RPMI8226 (cell line): ENCODE measurements around the gene ERCC8.
A peak's percentile ranks its signal among the peaks of the same experiment; 100 is the strongest.
"Not testable (repeated sequence)": the region's sequence is repeated elsewhere in the genome, so short reads cannot be mapped to it uniquely, and the experiment has no call there.

Experiments
- DNase-seq: peaks from one replicate; pipeline ENCODE4 v3.0.0-alpha.2; 2015

ERCC8 gene

GRCh38 chr5:60944904-60945812, at the start of gene ERCC8, which contains the start of gene NDUFAF2:
ERCC8 (minus strand) TSS chr5:60945070; CDS start chr5:60945008, 62 bp downstream.
NDUFAF2 (plus strand) TSS chr5:60945205; CDS start chr5:60945256, 51 bp downstream.
- peak; percentile 95 for DNase-seq

- DNase-seq, result no peak
These were observed 49.2 kb upstream of the ERCC8 start for GRCh38 chr5:60993875-60994571.

GRCh38 chr5:60993425-60993824, 48.6 kb upstream of the ERCC8 start:
- no peak for DNase-seq

DNA sequence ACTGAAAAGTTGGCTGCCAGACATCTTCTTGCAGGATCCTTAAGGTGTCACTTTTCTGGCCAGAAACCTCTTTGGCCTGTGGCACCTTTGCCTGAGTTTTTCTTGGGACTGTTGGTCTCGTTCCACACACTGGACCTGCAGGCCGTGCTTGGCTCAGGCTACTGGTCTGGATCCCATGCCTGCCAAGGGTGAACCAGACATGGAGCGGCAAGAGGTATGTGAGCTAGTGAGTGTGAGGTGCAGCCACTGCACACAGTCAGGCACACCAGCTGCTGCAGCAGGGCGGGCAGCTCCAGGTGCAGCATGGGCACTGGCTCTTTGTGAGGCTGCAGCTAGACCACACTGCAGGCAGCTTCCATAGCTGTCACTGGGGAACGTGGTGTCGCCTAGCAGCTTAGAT, 48.0 kb upstream of the ERCC8 start:
- no peak for DNase-seq

- no peak for DNase-seq
These were observed 44.9 kb upstream of the ERCC8 start for GRCh38 chr5:60989790-60990189.

DNA sequence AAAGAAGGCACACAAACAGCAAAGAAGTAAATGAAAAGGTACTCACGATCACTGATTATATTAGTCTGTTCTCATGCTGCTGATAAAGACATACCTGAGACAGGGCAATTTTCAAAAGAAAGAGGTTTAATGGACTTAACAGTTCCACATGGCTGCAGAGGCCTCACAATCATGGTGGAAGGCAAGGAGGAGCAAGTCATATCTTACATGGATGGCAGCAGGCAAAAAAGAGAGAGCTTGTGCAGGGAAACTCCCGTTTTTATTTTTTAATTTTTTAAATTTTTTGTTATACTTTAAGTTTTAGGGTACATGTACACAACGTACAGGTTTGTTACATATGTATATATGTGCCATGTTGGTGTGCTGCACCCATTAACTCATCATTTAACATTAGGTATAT, 37.3 kb upstream of the ERCC8 start:
- DNase-seq, result not testable (repeated sequence)

DNA sequence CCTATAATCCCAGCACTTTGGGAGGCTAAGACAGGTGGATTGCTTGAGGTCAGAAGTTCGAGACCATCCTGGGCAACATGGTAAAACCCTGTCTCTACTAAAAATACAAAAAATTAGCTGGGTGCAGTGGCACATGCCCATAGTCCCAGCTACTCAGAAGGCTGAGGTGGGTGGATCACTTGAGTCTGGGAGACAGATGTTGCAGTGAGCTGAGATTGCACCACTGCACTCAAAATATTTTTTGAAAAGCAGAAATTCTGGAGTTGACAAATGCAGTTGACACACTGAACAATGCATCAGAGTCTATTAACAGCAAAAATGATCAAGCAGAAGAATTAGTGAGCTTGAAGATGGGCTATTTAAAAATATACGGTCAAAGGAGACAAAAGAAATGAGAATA, 35.6 kb upstream of the ERCC8 start:
- no peak for DNase-seq

DNA sequence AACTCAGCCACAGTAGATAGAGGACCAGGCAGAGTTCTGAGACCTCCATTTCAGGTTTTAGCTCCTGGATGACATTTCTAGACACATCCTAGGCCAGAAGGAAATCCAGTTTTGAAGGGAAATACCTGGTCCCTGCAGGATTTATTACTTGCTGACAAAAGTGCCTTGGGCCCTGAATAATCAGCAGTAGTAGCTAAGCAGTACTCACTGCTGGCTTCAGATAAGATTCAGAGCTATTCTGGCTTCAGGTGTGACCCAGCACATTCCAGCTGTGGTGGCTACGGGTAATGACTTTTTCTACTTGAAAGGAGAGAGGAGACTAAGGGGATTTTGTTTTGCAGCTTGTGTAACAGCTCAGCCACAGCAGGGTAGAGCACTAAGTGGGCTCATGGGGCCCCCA, 34.1 kb upstream of the ERCC8 start:
- DNase-seq, result no peak

DNA sequence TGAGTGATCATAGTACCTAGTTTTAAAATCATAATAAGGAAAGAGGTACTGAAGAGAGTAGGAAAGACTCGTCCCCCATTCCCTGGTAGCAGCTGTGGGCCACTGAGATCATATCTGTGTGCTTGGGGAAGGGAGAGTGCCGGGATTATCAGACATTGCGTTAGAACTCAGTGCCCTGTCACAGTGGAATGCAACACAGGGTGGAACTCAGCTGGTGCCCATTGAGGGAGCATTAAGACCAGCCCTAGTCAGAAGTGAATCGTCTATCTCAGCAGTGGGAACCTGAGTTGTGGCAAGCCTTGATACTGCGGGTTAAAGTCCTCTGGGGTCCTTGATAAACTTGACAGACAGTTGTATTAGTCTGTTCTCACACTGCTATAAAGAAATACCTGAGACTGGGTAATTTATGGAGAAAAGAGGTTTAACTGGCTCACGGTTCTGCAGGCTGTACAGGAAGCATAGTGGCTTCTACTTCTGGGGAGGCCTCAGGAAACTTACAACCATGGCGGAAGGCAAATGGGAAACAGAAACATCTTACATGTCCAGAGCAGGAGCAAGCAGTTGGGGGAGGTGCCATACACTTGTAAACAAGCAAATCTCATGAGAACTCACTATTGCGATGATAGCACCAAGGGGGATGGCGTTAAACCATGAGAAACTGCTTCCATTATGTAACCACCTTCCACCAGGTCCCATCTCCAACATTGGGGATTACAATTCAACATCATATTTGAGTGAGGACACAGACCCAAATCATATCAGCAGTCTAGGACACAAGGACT, 33.3 kb upstream of the ERCC8 start:
- DNase-seq, result no peak

DNA sequence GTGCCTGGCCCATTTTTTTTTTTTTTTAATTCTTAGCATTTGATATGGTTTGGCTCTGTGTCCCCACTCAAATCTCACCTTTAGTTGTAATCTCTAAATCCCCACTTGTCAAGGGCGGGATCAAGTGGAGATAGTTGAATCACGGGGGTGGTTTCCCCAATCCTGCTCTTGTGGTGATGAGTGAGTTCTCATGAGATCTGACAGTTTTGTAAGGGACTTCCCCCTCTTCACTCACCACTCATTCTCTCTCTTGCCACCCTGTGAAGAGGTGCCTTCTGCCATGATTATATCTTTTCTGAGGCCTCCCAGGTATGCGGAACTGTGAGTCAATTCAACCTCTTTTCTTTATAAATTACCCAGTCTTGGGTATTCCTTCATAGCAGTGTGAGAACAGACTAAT, 27.4 kb upstream of the ERCC8 start:
- DNase-seq, result no peak

DNA sequence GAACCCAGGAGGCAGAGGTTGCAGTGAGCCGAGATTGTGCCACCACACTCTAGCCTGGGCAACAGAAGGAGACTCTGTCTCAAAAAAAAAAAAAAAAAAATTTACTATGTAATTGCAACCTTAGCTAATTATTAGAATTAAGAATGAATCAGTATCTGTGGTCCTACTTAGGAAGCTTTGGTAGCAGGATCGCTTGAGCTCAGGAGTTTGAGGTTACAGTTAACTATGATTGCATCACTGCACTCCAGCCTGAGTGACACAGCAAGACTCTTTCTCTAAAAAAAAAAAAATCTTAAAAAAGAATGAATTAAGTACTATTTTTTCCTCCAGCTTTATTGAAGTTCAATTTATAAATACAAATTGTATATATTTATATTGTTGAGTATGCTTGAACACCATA, 16.8 kb upstream of the ERCC8 start:
- DNase-seq, result no peak

GRCh38 chr5:60960591-60960990, 15.7 kb upstream of the ERCC8 start:
- peak; percentile 25 for DNase-seq

GRCh38 chr5:60959156-60959555, 14.3 kb upstream of the ERCC8 start:
- DNase-seq, result no peak

DNA sequence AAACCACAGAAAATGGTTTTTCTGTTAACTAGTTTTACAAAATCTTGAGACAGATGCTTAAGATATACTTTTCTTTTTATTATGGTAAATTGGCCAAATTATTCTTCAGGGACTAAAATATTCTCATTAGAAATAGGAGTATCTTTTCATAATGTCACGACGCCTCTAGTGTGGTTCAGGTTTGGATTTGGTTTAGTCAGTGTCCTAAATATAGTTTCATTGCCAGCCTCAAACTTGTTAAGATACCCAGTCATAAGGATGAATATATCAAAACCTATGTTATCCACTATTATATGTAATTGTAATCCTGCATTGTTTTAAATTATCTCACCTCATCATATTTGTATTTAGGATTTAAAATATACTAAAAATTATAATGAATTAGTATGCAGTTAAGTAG, 13.8 kb upstream of the ERCC8 start:
- DNase-seq, result no peak

DNA sequence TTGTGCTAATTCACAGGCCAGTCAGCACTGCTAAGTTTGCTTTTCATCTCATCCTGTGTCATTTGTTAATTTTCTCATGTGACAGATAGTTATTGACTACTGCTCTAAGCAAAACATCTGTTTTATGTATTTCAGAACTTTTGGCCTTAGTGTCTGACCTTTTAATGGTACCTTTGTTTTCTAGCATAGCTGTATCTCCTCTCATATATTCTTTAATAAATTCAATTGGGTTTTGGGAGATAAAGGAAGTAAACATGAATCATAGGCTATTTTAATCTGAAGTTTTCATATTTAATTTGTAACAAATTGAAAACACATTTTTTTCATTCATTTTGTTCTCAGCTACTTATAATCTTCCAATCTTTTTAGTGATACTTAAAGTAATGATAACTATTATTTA, 13.2 kb upstream of the ERCC8 start:
- no peak for DNase-seq

DNA sequence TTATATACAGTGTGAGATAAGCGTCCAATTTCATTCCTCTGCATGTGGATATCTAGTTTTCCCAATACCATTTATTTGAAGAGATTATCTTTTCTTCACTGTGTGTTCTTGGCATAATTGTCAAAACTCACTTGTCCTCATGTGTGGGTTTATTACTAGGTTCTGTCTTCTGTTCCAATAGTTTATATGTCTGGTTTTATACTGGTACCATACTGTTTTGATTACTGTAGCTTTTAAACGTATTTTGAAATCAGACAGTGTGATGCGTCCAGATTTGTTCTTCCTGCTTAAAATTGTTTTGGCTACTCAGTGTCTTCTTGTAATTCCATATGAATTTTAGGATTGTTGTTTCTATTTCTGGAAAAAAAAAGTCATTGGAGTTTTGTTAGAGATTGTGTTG, 10.4 kb upstream of the ERCC8 start:
- DNase-seq, result no peak

GRCh38 chr5:60948738-60949137, 3.9 kb upstream of the ERCC8 start:
- DNase-seq, result no peak

DNA sequence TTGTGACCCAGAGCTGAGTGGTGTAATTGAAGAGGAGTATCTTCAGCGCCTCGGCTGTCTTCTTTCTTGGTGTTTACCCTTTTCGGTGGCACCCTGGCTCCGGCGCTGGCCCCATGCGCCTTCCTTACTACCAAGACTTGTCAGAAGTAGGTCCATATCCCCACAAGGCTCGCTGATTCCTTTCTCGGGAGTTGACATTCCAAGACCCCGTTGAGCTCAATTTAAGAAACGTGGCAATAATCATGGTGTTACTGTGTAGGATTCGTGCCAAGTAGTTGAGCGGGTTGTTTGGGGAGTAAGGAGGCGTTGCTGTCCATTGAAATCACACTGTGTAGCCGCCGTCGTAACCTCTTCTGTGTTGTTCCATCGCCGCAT, 930 bp upstream of the ERCC8 start:
- peak; percentile 73 for DNase-seq

DNA sequence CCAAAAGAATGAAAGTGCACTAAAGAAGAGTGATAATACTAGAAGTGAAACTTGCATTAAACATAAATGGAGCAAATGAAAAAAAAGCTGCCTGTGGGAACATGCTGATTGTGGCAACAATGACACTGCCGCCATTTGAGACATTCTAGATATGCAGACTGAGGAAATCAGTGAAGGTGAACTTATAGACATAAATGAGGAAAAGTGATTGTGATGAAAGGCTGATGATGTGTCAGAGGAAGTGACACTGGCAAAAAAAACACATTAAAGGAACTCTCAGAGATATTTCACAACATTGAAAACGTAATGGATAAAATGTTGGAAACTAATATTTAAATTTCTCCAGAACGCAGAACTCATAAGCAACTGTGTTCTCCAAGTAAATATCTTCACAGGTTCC, 1.2 kb downstream of the ERCC8 start:
- DNase-seq, result no peak

DNA sequence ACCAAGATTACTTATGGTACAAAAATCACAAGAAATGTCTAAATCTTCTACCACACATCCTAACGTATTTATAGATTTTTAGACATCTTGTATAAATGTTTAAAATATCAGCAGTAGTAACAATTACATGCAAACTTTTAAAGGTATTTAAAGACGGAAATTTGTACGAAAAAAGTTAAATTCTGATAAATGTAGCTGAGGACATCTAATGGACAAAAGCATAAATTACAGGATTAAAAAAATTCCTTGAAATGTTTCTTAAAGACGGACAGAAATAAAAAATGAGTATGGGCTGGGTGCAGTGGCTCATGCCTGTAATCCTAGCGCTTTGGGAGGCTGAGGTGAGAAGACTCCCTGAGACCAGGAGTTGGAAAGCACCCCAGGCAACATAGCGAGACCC, 15.8 kb downstream of the ERCC8 start:
- no peak for DNase-seq

DNA sequence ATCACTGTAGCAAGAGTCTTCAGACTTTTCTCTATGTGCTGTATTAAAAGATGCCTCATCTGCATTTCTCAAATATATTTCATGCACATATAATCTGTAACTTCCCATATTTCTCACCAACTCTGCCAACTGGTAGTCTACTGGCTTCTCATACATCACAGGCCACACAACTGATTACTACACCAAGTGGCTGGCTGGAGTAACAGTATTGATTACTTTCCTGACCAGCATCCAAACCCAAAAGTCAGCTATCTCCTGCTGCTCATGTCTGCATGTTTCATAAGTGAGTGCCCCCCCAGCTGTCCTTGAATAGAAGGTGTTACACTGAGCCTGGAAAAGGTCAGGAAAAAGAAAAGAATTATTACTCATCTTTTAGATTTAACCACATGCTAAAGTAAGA, 17.4 kb downstream of the ERCC8 start:
- DNase-seq, result no peak

DNA sequence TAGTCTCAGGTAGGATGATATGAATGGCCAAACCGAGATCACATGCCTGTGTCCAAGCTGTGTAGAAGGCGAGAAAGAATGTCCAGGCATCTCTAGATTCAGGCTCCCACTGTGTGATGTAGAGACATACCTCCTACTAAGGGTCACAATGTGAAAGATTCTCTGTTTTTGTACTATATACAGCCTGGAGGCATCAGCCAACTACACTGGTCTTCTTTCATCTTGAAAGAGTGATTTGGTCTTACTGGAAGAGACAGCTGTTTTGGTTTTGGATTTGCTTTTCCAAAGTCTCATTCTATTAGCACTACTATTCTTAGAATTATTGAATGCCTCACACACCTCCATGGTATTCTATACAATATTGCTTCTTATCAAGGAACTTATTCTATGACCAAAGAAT, 26.4 kb downstream of the ERCC8 start:
- DNase-seq, result no peak

GRCh38 chr5:60916646-60917045, 28.2 kb downstream of the ERCC8 start:
- DNase-seq, result no peak

DNA sequence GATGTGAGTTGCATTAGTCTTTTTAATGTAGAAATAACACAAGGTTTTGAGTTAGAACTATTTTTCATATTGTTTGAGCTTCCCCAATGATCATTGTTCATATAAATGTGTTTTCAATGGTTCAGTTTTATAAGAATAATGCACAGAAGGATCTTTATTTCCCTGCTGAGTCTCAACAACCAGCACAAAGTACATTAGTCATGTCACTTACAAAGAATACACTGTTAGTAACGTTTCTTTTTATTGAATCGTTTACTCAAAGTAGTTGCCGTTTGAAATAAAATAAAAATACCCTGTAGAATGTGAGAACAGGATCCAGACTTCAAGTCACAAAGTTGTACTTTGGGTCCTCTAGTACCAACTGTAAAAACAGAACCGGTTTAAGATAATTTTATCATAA, 41.5 kb downstream of the ERCC8 start:
- DNase-seq, result no peak
